GM13976 (cell line): Measurements from ENCODE around the gene SH3PXD2A.

ENCODE experiments used
- DNase-seq: peaks from one replicate; pipeline ENCODE4 v3.0.0; 2012; ENCODE audit warnings: low spot score
- in situ Hi-C: fragments of 300-500 bp; cut with MboI; formaldehyde crosslinking; loops from one replicate; pipeline ENCODE4 v1.12.0; 2022; ENCODE audit warnings: low sequenced_read_pairs, mixed read lengths, inconsistent platforms; ENCODE audit not compliant: unreplicated experiment
- TF ChIP-seq, protein P1 (sequence below): IDR thresholded peaks from 2 replicates; pipeline ENCODE4 v1.5.1; 2012; ENCODE audit warnings: borderline replicate concordance, mild to moderate bottlenecking; ENCODE audit not compliant: insufficient read depth; ENCODE audit errors: extremely low read depth, missing control alignments, control extremely low read depth

SH3PXD2A gene

DNA sequence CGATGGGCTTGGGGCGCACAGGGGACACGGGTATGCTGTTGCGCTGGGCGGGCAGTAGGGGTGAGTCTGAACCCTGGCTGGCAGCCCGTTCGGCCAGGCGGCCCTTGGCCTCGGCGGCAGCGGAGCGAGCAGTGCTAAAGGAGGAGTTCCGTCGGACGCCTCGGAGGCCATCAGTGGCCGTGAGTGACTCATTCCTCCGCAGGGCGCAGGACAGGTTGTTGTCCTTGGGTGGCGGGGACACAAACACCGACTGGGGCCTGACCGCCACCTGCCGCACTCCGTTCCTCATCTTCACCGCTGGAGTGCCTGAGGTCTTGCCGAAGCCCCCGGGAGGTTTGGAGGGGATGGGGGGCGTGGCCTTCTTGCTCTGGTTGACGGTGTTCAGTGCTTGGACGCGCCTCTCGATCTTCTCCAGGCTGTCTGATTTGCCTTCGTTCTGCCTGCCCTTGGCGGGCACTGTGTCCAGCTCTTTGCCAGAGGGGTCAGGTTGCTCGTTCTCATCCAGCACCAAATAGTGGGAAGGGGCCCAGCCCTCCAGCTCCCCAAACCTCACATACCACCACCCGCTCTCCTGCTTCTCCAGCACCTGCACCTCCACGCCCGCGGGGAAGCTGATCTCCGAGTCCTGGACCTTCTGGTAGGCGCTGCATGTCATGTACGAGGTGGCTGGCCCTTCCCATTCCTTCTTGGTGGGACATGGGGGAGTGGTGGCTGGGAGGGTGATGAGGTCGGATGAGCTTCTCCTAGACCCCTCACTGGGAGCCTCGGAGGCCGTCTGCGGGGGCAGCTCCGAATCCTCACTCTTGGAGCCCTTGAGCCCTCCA is 253.1 kb downstream of the SH3PXD2A start:
- in situ Hi-C loops, result no loop called here
- DNase-seq, result no peak
- TF ChIP-seq, protein P1, sequence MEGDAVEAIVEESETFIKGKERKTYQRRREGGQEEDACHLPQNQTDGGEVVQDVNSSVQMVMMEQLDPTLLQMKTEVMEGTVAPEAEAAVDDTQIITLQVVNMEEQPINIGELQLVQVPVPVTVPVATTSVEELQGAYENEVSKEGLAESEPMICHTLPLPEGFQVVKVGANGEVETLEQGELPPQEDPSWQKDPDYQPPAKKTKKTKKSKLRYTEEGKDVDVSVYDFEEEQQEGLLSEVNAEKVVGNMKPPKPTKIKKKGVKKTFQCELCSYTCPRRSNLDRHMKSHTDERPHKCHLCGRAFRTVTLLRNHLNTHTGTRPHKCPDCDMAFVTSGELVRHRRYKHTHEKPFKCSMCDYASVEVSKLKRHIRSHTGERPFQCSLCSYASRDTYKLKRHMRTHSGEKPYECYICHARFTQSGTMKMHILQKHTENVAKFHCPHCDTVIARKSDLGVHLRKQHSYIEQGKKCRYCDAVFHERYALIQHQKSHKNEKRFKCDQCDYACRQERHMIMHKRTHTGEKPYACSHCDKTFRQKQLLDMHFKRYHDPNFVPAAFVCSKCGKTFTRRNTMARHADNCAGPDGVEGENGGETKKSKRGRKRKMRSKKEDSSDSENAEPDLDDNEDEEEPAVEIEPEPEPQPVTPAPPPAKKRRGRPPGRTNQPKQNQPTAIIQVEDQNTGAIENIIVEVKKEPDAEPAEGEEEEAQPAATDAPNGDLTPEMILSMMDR, result no peak

DNA sequence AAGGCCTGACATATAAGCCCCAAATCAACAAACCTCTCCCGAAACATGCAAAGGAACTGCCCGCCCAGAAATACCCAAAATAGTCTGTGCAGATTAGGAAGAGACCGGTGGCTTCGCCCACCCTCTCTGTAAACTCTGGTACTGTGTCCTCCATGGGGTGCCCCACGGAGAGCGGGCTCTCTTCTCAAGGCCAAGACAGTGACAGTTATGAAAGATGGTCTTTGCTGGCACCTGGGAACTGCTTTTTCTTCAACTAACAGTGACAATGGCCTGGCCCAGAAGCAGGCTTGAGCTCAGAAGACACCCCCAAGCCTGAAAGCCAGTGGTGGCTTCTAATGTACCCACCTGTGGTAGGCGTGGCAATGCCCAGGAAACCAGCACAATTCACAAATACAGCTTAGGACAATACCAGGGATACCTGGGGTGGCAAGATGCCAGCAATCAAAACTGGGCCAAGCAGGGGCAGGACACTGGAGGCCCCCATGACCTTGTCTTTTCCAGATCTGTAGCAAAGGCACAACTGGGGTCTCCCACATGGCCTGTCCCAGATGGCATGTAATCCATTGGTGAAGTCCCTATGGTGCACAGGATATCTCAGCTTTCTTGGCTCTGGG is 254.3 kb downstream of the SH3PXD2A start:
- DNase-seq, result no peak
- in situ Hi-C loops, result no loop called here
- TF ChIP-seq, protein P1, result no peak

DNA sequence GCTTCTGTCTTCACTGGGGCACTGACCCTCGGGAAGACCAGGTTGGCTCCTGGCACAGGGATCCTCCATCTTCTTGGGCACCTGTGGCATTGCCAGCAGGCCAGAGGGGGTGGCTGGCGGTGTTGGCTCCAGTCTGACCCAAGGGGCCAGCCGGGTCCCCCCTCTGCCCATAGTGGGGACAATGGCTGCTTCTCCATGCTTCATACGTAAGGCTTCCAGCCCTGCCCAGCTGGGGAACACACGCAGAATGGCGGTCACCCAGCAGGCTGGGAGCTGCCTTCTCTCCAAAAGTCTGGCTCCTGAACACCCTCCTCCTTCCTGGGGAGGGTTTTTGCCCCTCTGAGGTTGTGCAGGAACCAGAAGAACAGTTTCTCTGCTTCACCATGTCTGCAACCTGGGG is 255.1 kb downstream of the SH3PXD2A start:
- TF ChIP-seq, protein P1, result no peak
- no peak for DNase-seq
- in situ Hi-C loops, result no loop called here

DNA sequence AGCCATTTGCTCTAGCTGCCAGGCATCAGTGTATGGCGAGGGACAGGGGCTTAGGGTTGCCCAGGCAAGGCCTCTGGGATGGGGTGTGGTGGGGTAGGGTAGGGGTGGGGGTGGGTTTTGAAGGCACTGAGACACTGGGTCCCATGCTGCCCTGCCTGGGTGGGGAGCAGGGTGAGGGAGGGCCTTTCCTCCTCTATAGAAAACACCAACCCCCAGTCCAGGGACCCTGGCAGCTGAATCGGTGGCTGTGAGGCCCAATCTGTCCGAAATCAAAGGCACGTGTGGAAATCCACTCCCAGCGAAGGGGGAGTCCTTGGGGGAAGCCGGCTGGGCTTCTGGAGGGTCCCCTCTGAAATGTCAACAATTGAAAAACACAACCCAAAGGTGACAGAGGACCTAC is 255.5 kb downstream of the SH3PXD2A start:
- DNase-seq, result no peak
- TF ChIP-seq, protein P1, result no peak
- in situ Hi-C loops, result no loop called here

DNA sequence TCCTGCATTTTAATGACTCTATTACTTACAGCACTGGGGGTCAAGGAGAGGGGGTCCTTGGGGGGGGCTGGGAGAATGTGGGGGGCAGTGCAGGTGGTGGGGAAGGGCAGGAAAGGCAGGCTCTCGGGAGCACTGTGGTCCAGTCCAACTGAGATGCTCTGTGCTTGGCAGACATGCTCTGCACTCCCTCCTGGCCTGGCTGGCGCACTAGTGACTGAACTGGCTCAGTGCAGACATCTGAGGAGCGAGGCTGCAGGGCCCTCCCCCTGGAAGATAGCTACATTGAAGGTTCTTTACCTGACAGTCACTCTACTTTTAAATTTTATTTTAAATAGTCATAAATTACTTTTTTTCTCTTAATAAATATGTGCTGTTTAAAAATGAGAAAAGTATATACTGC is 256.2 kb downstream of the SH3PXD2A start:
- in situ Hi-C loops, result no loop called here
- DNase-seq, result no peak
- TF ChIP-seq, protein P1, result no peak

DNA sequence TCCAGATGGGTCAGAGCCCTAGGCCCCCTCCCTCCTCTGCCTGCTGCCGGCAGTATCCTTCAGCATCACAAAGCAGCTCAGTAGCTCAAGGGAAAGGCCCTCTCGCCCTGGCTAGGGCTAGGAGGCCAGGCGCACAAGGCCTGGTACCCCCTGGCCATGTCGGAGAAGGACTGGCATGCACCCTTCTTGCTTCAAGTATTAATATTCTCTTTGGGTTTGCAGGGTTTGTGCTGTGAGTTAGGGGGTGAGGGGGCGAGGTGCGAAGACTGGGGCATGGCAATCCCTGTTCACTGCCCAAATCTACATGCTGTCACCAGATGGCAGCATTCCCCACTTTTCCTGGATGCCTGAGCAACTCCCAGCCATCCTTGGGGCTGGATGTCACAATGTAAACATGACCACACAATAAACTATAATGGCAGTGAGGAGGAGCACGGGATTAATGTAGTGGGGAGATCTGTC is 256.7 kb downstream of the SH3PXD2A start:
- in situ Hi-C loops, result no loop called here
- TF ChIP-seq, protein P1, result peak; percentile 39
- DNase-seq, result peak; percentile 77
